Measurements from ENCODE around the gene RAB11A.

GRCh38 chr15:65938604-65939003 is 69.3 kb downstream of the RAB11A start:
- TF ChIP-seq CTCF (IDR thresholded peaks at IDR 0.05) (no peak), RAD21 (IDR thresholded peaks at IDR 0.05; ENCODE audit: low read length) (no peak), JUND (IDR thresholded peaks at IDR 0.05) (no peak), POLR2AphosphoS5 (IDR thresholded peaks at IDR 0.05; ENCODE audit: low read depth, low read length) (no peak), GABPA (IDR thresholded peaks at IDR 0.05; ENCODE audit: low read depth) (no peak), YY1 (IDR thresholded peaks at IDR 0.05; ENCODE audit: low read depth) (no peak), FOXM1 (IDR thresholded peaks at IDR 0.05; ENCODE audit: low read depth) (no peak), ZBTB33 (IDR thresholded peaks at IDR 0.05; ENCODE audit: borderline replicate concordance, low read depth) (no peak), MAX (IDR thresholded peaks at IDR 0.05; ENCODE audit: low read depth) (no peak), REST (IDR thresholded peaks at IDR 0.05; ENCODE audit: low read depth, low read length) (no peak), SMC3 (IDR thresholded peaks at IDR 0.05; ENCODE audit: low read depth, low read length) (no peak), USF2 (IDR thresholded peaks at IDR 0.05; ENCODE audit: borderline replicate concordance, low read depth, low read length) (no peak)
